Jurkat, Clone E6-1 (cell line): ENCODE data around the gene KIF4B. TPM values are rescaled to one million over a fixed set of nuclear protein-coding genes. Genes with fewer than 3 reads are reported as not detected.
"Not testable (repeated sequence)": the region's sequence is repeated elsewhere in the genome, so short reads cannot be mapped to it uniquely, and the experiment has no call there.

Experiments used
- DNase-seq: peaks from one replicate; pipeline ENCODE4 v3.0.0-alpha.2; 2011; ENCODE audit warnings: low read depth, low spot score
- H3K4me3 ChIP-seq: 2 replicates; pipeline ENCODE4 v1.5.1; 2011; ENCODE audit warnings: mild to moderate bottlenecking, low read length, control low read depth, moderate library complexity
- polyA plus RNA-seq: library from polyadenylated mRNA; unstranded; fragments of >200 nt; gene quantifications from one replicate; pipeline ENCODE4 v1.2.1, GENCODE V29; 2012; ENCODE audit warnings: missing spikeins; ENCODE audit not compliant: insufficient read length, insufficient read depth

Gene KIF4B
- 0.81 TPM for polyA plus RNA-seq

DNA sequence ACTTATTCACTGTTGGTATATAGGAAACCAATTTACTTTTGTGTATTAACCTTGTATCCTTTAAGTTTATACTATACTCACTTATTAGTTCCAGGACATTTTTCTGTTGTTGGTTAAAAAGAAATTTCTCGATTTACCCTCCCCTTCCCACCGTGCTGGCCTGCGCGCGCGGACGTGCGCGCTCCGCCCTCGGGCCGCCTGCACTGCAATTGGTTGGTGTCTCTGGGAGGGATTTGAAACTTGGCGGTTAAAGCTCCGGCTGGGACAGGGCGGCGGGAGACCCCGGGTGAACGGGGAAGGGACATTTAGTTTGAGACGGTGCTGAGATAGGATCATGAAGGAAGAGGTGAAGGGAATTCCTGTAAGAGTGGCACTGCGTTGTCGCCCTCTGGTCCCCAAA is at the start of gene KIF4B:
TSS of gene KIF4B (plus strand) at position 230 of the 400 bp plus-strand sequence. CDS start at position 335, 105 bp downstream.
- peak within 1 kb of the TSS; percentile 24 for H3K4me3 ChIP-seq
- DNase-seq, result no peak

DNA sequence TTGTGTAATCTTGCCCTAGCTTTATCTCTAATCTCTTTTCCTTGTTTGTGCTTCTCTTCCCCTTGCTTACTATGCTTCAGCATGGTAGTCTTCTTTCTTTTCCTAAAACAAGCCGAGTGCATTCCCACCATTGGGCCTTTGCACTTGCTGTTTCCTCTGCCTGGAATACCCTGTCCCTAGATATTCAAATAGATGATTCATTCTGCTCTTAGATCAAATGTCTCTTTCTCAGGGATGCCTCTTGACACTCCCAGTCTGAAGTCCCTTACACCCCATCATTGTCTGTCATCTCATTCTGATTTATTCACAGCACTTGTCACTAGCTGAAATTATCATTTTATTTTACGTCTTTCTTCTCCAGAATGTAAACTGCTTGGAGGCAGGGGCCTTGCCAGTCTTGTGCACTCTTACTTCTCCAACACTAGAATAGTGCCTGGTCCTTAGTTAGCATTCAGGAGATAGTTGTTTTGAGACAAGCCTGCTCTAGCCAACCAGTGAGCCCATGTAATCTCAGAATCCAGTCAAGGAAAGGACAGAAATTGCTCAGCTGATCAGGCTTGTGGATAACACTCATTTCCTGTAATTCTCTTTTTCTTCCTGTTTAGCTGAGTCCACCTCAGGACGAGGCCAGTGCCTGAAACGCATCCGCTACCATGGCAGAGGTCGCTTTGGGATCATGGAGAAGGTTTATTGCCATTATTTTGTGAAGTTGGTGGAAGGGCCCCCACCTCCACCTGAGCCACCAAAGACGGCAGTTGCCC is 47.3 kb upstream of the KIF4B start:
- H3K4me3 ChIP-seq, result no peak overlapping the region
- no peak for DNase-seq

DNA sequence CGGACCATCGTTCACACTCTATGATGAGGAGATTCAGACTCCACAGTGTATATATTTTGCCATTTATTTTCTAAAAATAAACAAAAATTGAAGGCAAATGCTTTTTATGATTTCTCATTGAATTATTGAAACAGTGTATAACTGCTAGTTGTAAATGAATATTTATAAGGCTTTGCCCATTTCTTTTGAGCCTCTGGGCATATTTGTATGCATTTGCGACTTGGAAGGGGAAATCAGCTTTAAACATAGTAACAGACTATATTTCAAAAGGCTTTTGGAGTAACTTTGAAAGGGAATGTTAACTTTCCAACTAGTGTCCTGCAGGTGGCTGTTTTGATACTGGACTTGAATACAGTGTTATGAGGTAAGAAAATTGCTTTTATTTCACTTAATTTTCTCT is 46.7 kb upstream of the KIF4B start:
- DNase-seq, result no peak
- no peak overlapping the region for H3K4me3 ChIP-seq

- peak; percentile 10 for DNase-seq
- H3K4me3 ChIP-seq, result no peak overlapping the region
These were observed 46.0 kb upstream of the KIF4B start for GRCh38 chr5:154967421-154968024.

- DNase-seq, result no peak
- H3K4me3 ChIP-seq, result no peak overlapping the region
These were observed 44.6 kb upstream of the KIF4B start for GRCh38 chr5:154968953-154969352.

- no peak overlapping the region for H3K4me3 ChIP-seq
- no peak for DNase-seq
These were observed 42.8 kb upstream of the KIF4B start for GRCh38 chr5:154970759-154971158.

DNA sequence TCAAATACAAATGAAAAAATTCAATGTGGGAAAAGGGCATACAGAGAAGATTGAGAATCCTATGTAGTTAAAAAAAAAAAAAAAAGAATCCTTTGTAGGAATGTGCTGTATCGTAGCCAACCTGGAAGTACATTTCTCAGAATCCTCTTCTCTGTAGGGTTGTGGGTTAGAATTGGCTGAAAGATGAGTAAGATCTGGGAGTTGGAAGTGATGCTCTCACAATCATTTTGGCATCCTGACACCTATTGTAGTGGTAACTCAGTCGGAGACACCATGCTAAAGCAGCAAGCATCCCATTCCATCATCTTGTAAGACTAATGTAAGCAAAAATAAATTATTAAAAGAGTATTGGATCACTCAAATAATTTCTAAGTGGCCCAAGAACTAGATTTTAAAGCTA is 42.1 kb upstream of the KIF4B start:
- no peak for DNase-seq
- no peak overlapping the region for H3K4me3 ChIP-seq

DNA sequence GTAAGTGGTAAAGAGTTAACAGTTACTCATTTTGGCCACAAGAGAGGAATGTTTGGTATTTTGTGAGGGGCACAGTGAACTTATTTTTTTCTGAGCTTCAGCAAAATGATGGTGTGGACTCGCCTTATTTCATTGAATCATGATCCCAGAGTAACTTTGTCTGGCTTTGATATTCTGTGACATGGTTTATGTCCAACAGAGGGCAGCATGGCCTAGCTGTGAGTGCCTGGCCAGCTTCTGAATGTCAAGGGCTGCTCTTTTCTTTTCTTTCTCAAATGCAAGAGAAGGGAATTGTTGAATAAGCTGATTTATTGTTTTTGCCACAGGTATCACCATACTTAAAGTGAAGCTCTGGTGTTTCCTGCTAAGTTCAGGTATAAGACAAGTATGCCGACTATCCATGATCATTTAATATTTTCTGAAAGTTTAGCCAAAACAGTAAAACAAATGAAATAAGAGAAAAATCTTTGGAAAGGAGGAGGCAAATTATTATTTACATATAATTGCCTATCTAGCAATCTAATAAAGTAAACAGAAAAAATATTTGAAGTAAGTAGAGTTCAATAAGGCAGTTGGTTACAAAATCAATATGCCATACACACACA is 41.0 kb upstream of the KIF4B start:
- no peak for DNase-seq
- H3K4me3 ChIP-seq, result no peak overlapping the region

DNA sequence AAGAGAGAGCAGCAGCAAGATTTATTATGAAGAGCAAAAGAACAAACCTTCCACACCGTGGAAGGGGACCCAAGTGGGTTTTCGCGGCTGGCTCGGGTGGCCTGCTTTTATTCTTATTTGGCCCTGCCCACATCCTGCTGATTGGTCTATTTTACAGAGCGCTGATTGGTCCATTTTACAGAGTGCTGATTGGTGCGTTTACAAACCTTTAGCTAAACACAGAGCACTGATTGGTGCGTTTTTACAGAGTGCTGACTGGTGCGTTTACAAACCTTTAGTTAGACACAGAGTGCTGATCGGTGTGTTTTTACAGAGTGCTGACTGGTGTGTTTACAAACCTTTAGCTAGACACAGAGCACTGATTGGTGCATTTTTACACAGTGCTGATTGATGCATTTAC is 37.5 kb upstream of the KIF4B start:
- not testable (repeated sequence) for H3K4me3 ChIP-seq, DNase-seq

DNA sequence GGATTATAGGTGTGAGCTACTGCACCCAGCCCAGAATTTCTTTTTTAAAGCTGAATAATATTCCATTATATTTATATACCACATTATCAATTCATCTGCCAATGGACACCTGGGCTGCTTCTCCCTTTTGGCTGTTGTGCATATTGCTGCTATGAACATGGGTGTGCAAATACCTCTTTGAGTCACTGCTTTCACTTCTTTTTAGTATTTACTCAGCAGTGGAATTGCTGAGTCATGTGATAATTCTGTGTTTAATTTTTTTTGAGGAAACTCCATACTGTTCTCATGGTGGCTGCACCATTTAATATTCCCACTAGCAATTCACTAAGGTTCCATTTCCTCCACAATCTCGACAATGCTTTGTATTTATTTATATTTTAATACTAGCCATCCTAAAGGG is 36.1 kb upstream of the KIF4B start:
- H3K4me3 ChIP-seq, result no peak overlapping the region
- DNase-seq, result no peak

DNA sequence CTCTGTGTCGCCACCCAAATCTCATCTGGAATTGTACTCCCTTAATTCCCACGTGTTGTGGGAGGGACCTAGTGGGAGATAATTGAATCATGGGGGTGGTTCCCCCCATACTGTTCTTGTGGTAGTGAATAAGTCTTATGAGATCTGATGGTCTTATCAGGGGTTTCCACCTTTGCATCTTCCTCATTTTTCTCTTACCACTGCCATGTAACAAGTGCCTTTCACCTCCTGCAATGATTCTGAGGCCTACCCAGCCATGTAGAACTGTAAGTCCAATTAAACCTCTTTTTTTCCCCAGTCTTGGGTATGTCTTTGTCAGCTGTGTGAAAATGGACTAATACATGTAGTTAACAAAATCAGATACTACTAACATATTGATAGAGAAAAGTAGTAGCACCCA is 35.3 kb upstream of the KIF4B start:
- H3K4me3 ChIP-seq, DNase-seq: not testable (repeated sequence)

- no peak for DNase-seq
- no peak overlapping the region for H3K4me3 ChIP-seq
These were observed 28.5 kb upstream of the KIF4B start for GRCh38 chr5:154984946-154985516.

- no peak overlapping the region for H3K4me3 ChIP-seq
- DNase-seq, result no peak
These were observed 27.4 kb upstream of the KIF4B start for GRCh38 chr5:154986151-154986550.

DNA sequence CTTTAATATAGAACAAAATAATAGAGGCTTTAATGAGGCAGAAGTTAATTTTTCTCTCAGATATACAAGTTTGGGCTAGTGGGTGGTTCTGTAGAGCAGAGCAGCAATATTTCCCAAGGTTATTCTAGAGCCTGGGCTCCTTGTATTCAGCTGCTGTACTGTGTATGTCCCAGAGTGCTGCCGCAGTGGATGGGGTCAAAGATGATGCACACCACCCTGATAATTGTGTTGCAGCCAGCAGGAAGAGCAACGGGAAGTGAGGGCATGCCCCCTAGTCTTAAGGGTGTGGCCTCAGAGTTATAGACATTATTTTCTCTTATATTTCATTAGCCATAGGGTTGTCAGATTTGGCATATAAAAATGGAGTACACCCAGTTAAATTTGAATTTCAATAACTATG is 23.9 kb upstream of the KIF4B start:
- no peak overlapping the region for H3K4me3 ChIP-seq
- no peak for DNase-seq

GRCh38 chr5:154993461-154993860 is 20.1 kb upstream of the KIF4B start:
- no peak overlapping the region for H3K4me3 ChIP-seq
- peak; percentile 23 for DNase-seq

GRCh38 chr5:154995679-154996078 is 17.9 kb upstream of the KIF4B start:
- DNase-seq, result no peak
- no peak overlapping the region for H3K4me3 ChIP-seq

DNA sequence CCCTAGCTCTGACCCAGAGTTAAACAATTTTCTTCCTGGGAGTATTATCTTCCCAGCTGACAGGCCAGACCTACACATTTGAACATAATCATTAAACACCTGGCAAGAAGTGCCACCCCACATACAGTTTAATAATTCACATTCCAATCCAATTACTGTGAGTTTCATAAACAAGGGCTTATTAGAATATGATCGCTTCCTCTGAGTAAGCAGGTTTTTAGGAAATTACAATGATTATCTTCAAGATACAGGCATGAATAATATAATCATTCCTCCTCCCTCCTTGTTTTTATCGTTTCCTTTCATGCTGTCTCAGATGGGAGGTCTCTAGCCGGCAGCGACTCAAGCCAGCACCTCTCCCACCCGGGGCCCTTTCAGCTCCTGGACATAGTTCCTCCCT is 15.8 kb upstream of the KIF4B start:
- no peak for DNase-seq

GRCh38 chr5:154999865-155000264 is 13.7 kb upstream of the KIF4B start:
- DNase-seq, result no peak
- H3K4me3 ChIP-seq, result no peak overlapping the region

More for the DNA sequence above, 15.8 kb upstream of the KIF4B start:
- no peak overlapping the region for H3K4me3 ChIP-seq

DNA sequence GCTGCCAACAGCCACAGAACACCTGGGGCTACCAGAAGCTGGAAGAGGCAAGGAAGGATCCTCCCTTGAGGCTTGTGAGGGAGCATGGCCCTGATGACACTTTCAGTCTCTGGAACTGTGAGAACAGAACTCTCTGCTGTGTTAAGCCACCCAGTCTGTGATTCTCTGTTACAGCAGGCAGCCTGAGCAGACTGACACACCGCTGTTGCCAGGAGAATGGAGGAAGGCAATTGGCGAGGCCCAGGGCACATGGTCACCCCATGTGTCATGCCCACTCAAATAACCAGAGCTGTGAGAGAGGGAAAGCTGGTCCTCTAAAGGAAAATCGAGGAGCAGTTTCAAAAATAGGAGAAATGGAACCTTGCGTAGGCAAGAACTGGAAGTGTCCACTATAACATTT is 12.0 kb upstream of the KIF4B start:
- DNase-seq, result no peak
- H3K4me3 ChIP-seq, result no peak overlapping the region

- DNase-seq, H3K4me3 ChIP-seq: not testable (repeated sequence)
These were observed 10.8 kb upstream of the KIF4B start for GRCh38 chr5:155002722-155003121.
